GM12864 (cell line): ENCODE results near the gene FOXL1.

ENCODE experiments used
- DNase-seq: peaks from one replicate; pipeline ENCODE4 v3.0.0-alpha.2; 2011; ENCODE audit warnings: low read depth
- H3K4me3 ChIP-seq: 2 replicates; pipeline ENCODE4 v1.5.1; 2011; ENCODE audit warnings: mild to moderate bottlenecking, low read depth, low read length, control low read depth
- CTCF ChIP-seq: IDR thresholded peaks from 2 replicates; pipeline ENCODE4 v1.5.1; 2011; ENCODE audit warnings: low read depth, mild to moderate bottlenecking, moderate library complexity, low read length, control low read depth, inconsistent platforms; ENCODE audit errors: missing control alignments

The FOXL1 gene

GRCh38 chr16:86578061-86578599, at the start of gene FOXL1:
Gene FOXL1, plus strand, starts transcription at chr16:86578549. Its CDS starts 175 bp downstream, at chr16:86578724.
- DNase-seq: no peak
- H3K4me3 ChIP-seq: no peak within 1 kb of the TSS
- no peak for TF ChIP-seq CTCF

- H3K4me3 ChIP-seq: no peak overlapping the region
- no peak for TF ChIP-seq CTCF
- no peak for DNase-seq
These were observed 49.2 kb upstream of the FOXL1 start for GRCh38 chr16:86529160-86529559.

GRCh38 chr16:86530251-86531190, 47.8 kb upstream of the FOXL1 start:
- no peak overlapping the region for H3K4me3 ChIP-seq
- no peak for DNase-seq
- TF ChIP-seq CTCF: no peak

- DNase-seq: no peak
- no peak for TF ChIP-seq CTCF
- H3K4me3 ChIP-seq: no peak overlapping the region
These were observed 47.2 kb upstream of the FOXL1 start for GRCh38 chr16:86531191-86531545.

GRCh38 chr16:86531641-86532525, 46.5 kb upstream of the FOXL1 start:
- no peak for DNase-seq
- no peak for TF ChIP-seq CTCF
- H3K4me3 ChIP-seq: no peak overlapping the region

- no peak for TF ChIP-seq CTCF
- DNase-seq: no peak
- no peak overlapping the region for H3K4me3 ChIP-seq
These were observed 45.9 kb upstream of the FOXL1 start for GRCh38 chr16:86532526-86532815.
